ENCODE data around the gene RAB15. TPM values are rescaled to one million over a fixed set of nuclear protein-coding genes. Genes with fewer than 3 reads are reported as not detected.

RAB15 gene
- total and polyA plus RNA-seq, 2 of the 8 experiments (the other 6 are each of a cell fraction or from before 2014, with no cell fraction given) = 38.8 to 58.1 TPM

GRCh38 chr14:64948612-64949210, 23.4 kb downstream of the RAB15 start (continued):
- TF ChIP-seq FOSL1 (IDR thresholded peaks at IDR 0.05; ENCODE audit: insufficient read depth, low read depth, low read length) (no peak), GTF2F1 (IDR thresholded peaks at IDR 0.05; ENCODE audit: borderline replicate concordance, low read depth, low read length) (no peak), YY1 (IDR thresholded peaks at IDR 0.05; ENCODE audit: low read depth, low read length) (no peak), POU5F1 (IDR thresholded peaks at IDR 0.05; ENCODE audit: low read depth, low read length) (no peak), JUND (IDR thresholded peaks at IDR 0.05; ENCODE audit: low read length) (no peak), EGR1 (IDR thresholded peaks at IDR 0.05; ENCODE audit: borderline replicate concordance, low read depth, low read length) (no peak), BRCA1 (IDR thresholded peaks at IDR 0.05; ENCODE audit: low read depth, low read length) (no peak)

All from H1 (cell line).